Activated CD8-positive, alpha-beta memory T cell treated with anti-CD3 and anti-CD28 coated beads, Interleukin-2, amount 50 U/mL, for 4 hours (primary cell): ENCODE results near the gene MAML1.

Experiments
- DNase-seq: peaks from one replicate; pipeline ENCODE4 v3.0.0-alpha.2; 2020

The MAML1 gene

GRCh38 chr5:179806250-179807048, 73.8 kb downstream of the MAML1 start, which contains the start of gene MGAT4B:
Gene MGAT4B (minus strand): TSS chr5:179806866. CDS start chr5:179806583, 283 bp downstream.
- DNase-seq, result peak; percentile 59

- DNase-seq, result no peak
Observed at GRCh38 chr5:179812135-179812825, 79.7 kb downstream of the MAML1 start.

- no peak for DNase-seq
Observed at GRCh38 chr5:179812997-179813607, 80.5 kb downstream of the MAML1 start.

GRCh38 chr5:179814090-179814489, 81.5 kb downstream of the MAML1 start:
- no peak for DNase-seq

- no peak for DNase-seq
Observed at GRCh38 chr5:179815491-179816249, 83.0 kb downstream of the MAML1 start.

GRCh38 chr5:179816401-179816795, 83.8 kb downstream of the MAML1 start:
- no peak for DNase-seq

- DNase-seq, result no peak
Observed at GRCh38 chr5:179816796-179817469, 84.3 kb downstream of the MAML1 start.

GRCh38 chr5:179817470-179817840, 84.8 kb downstream of the MAML1 start:
- DNase-seq, result peak; percentile 16

GRCh38 chr5:179817890-179818745, 85.5 kb downstream of the MAML1 start:
- DNase-seq, result no peak

- DNase-seq, result peak; percentile 83
Observed at GRCh38 chr5:179818746-179819295, 86.2 kb downstream of the MAML1 start.

GRCh38 chr5:179819296-179820126, 86.9 kb downstream of the MAML1 start:
- DNase-seq, result no peak

GRCh38 chr5:179820127-179820482, 87.5 kb downstream of the MAML1 start:
- DNase-seq, result no peak

GRCh38 chr5:179820483-179821297, 88.1 kb downstream of the MAML1 start, which contains the start of gene SQSTM1:
Gene SQSTM1 (plus strand): TSS chr5:179820905. CDS start chr5:179820937, 32 bp downstream.
- peak; percentile 83 for DNase-seq

- DNase-seq, result peak; percentile 83
Observed at GRCh38 chr5:179821298-179822058, 88.9 kb downstream of the MAML1 start.

- DNase-seq, result no peak
Observed at GRCh38 chr5:179822059-179822432, 89.4 kb downstream of the MAML1 start.

GRCh38 chr5:179822444-179822990, 89.9 kb downstream of the MAML1 start:
- DNase-seq, result no peak

- DNase-seq, result no peak
Observed at GRCh38 chr5:179823937-179824744, 91.5 kb downstream of the MAML1 start.
